Vagina (tissue), 2 donors: Measurements from ENCODE around the gene OR10AD1. TPM values are rescaled to one million over a fixed set of nuclear protein-coding genes. Genes with fewer than 3 reads are reported as not detected.

ENCODE experiments used
- DNase-seq, 2 donors: peaks; one replicate each; pipeline ENCODE4 v3.0.0-alpha.2; 2017; ENCODE audit errors: extremely low spot score in 2 of 2
- H3K27ac ChIP-seq: fragments of 200-600 bp; sonication (generic); one replicate; pipeline ENCODE4 v1.5.1; 2019
- H3K27me3 ChIP-seq: fragments of 200-600 bp; sonication (generic); one replicate; pipeline ENCODE4 v1.5.1; 2019
- H3K36me3 ChIP-seq, 2 donors: fragments of 200-600 bp; sonication (generic); one replicate each; pipeline ENCODE4 v1.5.1; 2017 to 2019
- H3K4me1 ChIP-seq: fragments of 200-600 bp; sonication (generic); one replicate; pipeline ENCODE4 v1.5.1; 2019
- H3K4me3 ChIP-seq, 2 donors: fragments of 200-600 bp; sonication (generic); 1 replicate in 1 of 2; 2 replicates in 1 of 2; pipeline ENCODE4 v1.5.1; 2016 to 2019
- H3K9me3 ChIP-seq: fragments of 200-600 bp; sonication (generic); one replicate; pipeline ENCODE4 v1.5.1; 2019
- CTCF ChIP-seq, 3 experiments: fragments of 450-650 bp in 2 of 3; fragments of 200-600 bp in 1 of 3; sonication (generic) in 1 of 3; IDR thresholded peaks; one replicate each; pipeline ENCODE4 v1.5.1; 2017 to 2019; ENCODE audit warnings: antibody characterized with exemption in 3 of 3, mild to moderate bottlenecking in 2 of 3, moderate library complexity in 2 of 3
- POLR2A ChIP-seq, 2 donors: fragments of 450-650 bp; IDR thresholded peaks; one replicate each; pipeline ENCODE4 v1.6.1; 2017; ENCODE audit warnings: antibody characterized with exemption in 2 of 2, mild to moderate bottlenecking in 2 of 2, moderate library complexity in 2 of 2
- POLR2AphosphoS5 ChIP-seq, 2 donors: sonication (generic); formaldehyde crosslinking; IDR thresholded peaks; one replicate each; pipeline ENCODE4 v1.9.0; 2017; ENCODE audit warnings: antibody characterized with exemption in 2 of 2, mild to moderate bottlenecking in 2 of 2, low read depth in 1 of 2; ENCODE audit not compliant: insufficient read depth in 1 of 2
- intact Hi-C: fragments of 100-400 bp; cut with DNase I; formaldehyde crosslinking; loops from one replicate; pipeline ENCODE4 v1.15.1; 2023
- total RNA-seq: library from RNA; depleted of rRNA; stranded (reverse); fragments of >200 nt; gene quantifications from one replicate; pipeline ENCODE4 v1.2.3, GENCODE V29; 2016

Gene OR10AD1
- total RNA-seq, 1 donor from 2014 or later: not detected

- TF ChIP-seq CTCF (IDR thresholded peaks at IDR 0.05) (no peak), POLR2A (IDR thresholded peaks at IDR 0.05) (no peak), POLR2AphosphoS5 (IDR thresholded peaks at IDR 0.05; ENCODE audit: insufficient read depth in 1 of 2, low read depth in 1 of 2) (no peak)
Measured at GRCh38 chr12:48185181-48185919, 17.7 kb downstream of the OR10AD1 start.

GRCh38 chr12:48184549-48184922 is 18.6 kb downstream of the OR10AD1 start:
- Histone ChIP-seq H3K4me1 (peaks cover 16% of the 10 kb centered on the region), H3K4me3 (peak overlapping the region; percentile 50 to 55), H3K36me3 (no peaks in the 10 kb centered on the region), H3K27me3 (no peaks in the 10 kb centered on the region), H3K9me3 (no peaks in the 10 kb centered on the region), H3K27ac (no peak overlapping the region)
- TF ChIP-seq POLR2AphosphoS5 (IDR thresholded peaks at IDR 0.05; ENCODE audit: insufficient read depth in 1 of 2, low read depth in 1 of 2) (peak in 1 of 2 donors; percentile 9), POLR2A (IDR thresholded peaks at IDR 0.05) (no peak), CTCF (IDR thresholded peaks at IDR 0.05) (no peak)
- intact Hi-C loops: no loop called here
- no peak for DNase-seq

More at GRCh38 chr12:48185181-48185919, 17.7 kb downstream of the OR10AD1 start:
- H3K4me1 ChIP-seq: peaks cover 16% of the 10 kb centered on the region
- intact Hi-C loops: no loop called here
- H3K27me3 ChIP-seq: no peaks in the 10 kb centered on the region
- H3K9me3 ChIP-seq: no peaks in the 10 kb centered on the region
- H3K27ac ChIP-seq: no peak overlapping the region
- H3K36me3 ChIP-seq: no peaks in the 10 kb centered on the region
- no peak overlapping the region for H3K4me3 ChIP-seq
- no peak for DNase-seq

- Histone ChIP-seq H3K9me3 (no peaks in the 10 kb centered on the region), H3K4me1 (peaks cover 16% of the 10 kb centered on the region), H3K27me3 (no peaks in the 10 kb centered on the region), H3K36me3 (no peaks in the 10 kb centered on the region), H3K27ac (no peak overlapping the region), H3K4me3 (peak overlapping the region; percentile 50 to 55)
- TF ChIP-seq CTCF (IDR thresholded peaks at IDR 0.05): no peak
- TF ChIP-seq POLR2AphosphoS5 (IDR thresholded peaks at IDR 0.05; ENCODE audit: insufficient read depth in 1 of 2, low read depth in 1 of 2): peak in 1 of 2 donors; percentile 2
- no peak for DNase-seq
- intact Hi-C loops: no loop called here
Measured at GRCh38 chr12:48183876-48184548, 19.1 kb downstream of the OR10AD1 start.

- Histone ChIP-seq H3K27me3 (no peaks in the 10 kb centered on the region), H3K36me3 (no peaks in the 10 kb centered on the region), H3K4me1 (peaks cover 16% of the 10 kb centered on the region), H3K9me3 (no peaks in the 10 kb centered on the region), H3K27ac (no peak within 1 kb of the TSS), H3K4me3 (peak within 1 kb of the TSS; percentile 50 to 55)
- no peak for DNase-seq
- intact Hi-C loops: no loop called here
- TF ChIP-seq POLR2A (IDR thresholded peaks at IDR 0.05) (no peak), POLR2AphosphoS5 (IDR thresholded peaks at IDR 0.05; ENCODE audit: insufficient read depth in 1 of 2, low read depth in 1 of 2) (peak in 1 of 2 donors; percentile 65)
Measured at GRCh38 chr12:48183091-48183875, 19.8 kb downstream of the OR10AD1 start, which contains the start of gene CCDC184. TSS of gene CCDC184 (plus strand) at chr12:48183644. CDS start at chr12:48184123, 479 bp downstream.

- Histone ChIP-seq H3K9me3 (no peaks in the 10 kb centered on the region), H3K27ac (no peak overlapping the region), H3K36me3 (no peaks in the 10 kb centered on the region), H3K27me3 (no peaks in the 10 kb centered on the region), H3K4me1 (peaks cover 16% of the 10 kb centered on the region), H3K4me3 (peak overlapping the region; percentile 50 to 55)
- intact Hi-C loops: no loop called here
- no peak for DNase-seq
- TF ChIP-seq CTCF (IDR thresholded peaks at IDR 0.05) (no peak), POLR2A (IDR thresholded peaks at IDR 0.05) (no peak), POLR2AphosphoS5 (IDR thresholded peaks at IDR 0.05; ENCODE audit: insufficient read depth in 1 of 2, low read depth in 1 of 2) (no peak)
Measured at GRCh38 chr12:48182631-48183030, 20.5 kb downstream of the OR10AD1 start.
